BJ (cell line): ENCODE measurements around the gene XDH. TPM values are rescaled to one million over a fixed set of nuclear protein-coding genes. Genes with fewer than 3 reads are reported as not detected.

Experiments used
- CTCF ChIA-PET: fragments of 350-600 bp; formaldehyde crosslinking; extraction: SDS; loops from one replicate; lab custom pipeline; 2021; ENCODE audit warnings: antibody characterized with exemption, inconsistent platforms; lab: Yijun Ruan, JAX
- POLR2A ChIA-PET: fragments of 300-600 bp; sonication (Branson Sonifier 250); formaldehyde crosslinking; extraction: SDS; loops from one replicate; lab custom pipeline; 2021; ENCODE audit warnings: antibody characterized with exemption; lab: Charles Lee
- DNase-seq: peaks from one replicate; pipeline ENCODE4 v3.0.0-alpha.2; 2011; ENCODE audit warnings: low read depth
- H3K27me3 ChIP-seq: 2 replicates; pipeline ENCODE4 v1.6.0; 2011; ENCODE audit warnings: low read length; ENCODE audit not compliant: control insufficient read depth, insufficient read depth
- H3K36me3 ChIP-seq: 2 replicates; pipeline ENCODE4 v1.5.1; 2011; ENCODE audit warnings: low read length; ENCODE audit not compliant: control insufficient read depth, insufficient read depth
- H3K4me3 ChIP-seq: 2 replicates; pipeline ENCODE4 v1.5.1; 2011; ENCODE audit warnings: low read depth, mild to moderate bottlenecking, control low read depth, low read length
- CTCF ChIP-seq: IDR thresholded peaks from 2 replicates; pipeline ENCODE4 v1.5.1; 2011; ENCODE audit warnings: low read depth, mild to moderate bottlenecking, control low read depth, inconsistent platforms, low read length, moderate library complexity; ENCODE audit not compliant: insufficient read depth
- polyA plus RNA-seq: library from polyadenylated mRNA; depleted of rRNA; stranded (reverse); fragments of >200 nt; gene quantifications from 2 replicates; pipeline ENCODE4 v1.2.3, GENCODE V29; 2011

The XDH gene
- polyA plus RNA-seq, 1 experiment = 0.69 TPM

GRCh38 chr2:31318361-31319336, 95.9 kb downstream of the XDH start:
- no peak for TF ChIP-seq CTCF
- CTCF ChIA-PET = interaction anchor here (0.8 to 6.5 kb wide), 4 partner anchors 10 to 607 kb away, joined by 3 to 50 read pairs (median 6); partner anchors contain the start of gene EHD3
- POLR2A ChIA-PET = interaction anchor here (0.6 to 0.8 kb wide), 3 partner anchors 115 to 698 kb away, joined by 6 to 11 read pairs (median 8); no protein-coding TSS in a partner anchor
- no peak for DNase-seq
- H3K36me3 ChIP-seq = no peaks in the 10 kb centered on the region
- no peak overlapping the region for H3K4me3 ChIP-seq
- no peaks in the 10 kb centered on the region for H3K27me3 ChIP-seq

- ChIA-PET POLR2A (no interaction called here), CTCF (interaction anchor here (1.0 to 2.0 kb wide), 3 partner anchors 11 to 520 kb away, joined by 3 to 5 read pairs (median 5); no protein-coding TSS in a partner anchor)
- no peak for DNase-seq
- Histone ChIP-seq H3K27me3 (no peaks in the 10 kb centered on the region), H3K36me3 (no peaks in the 10 kb centered on the region), H3K4me3 (no peak overlapping the region)
- TF ChIP-seq CTCF = no peak
These were observed 97.1 kb downstream of the XDH start for GRCh38 chr2:31317396-31317795.

GRCh38 chr2:31314761-31315160, 99.8 kb downstream of the XDH start:
- no peak for DNase-seq
- no peaks in the 10 kb centered on the region for H3K27me3 ChIP-seq
- ChIA-PET CTCF (no interaction called here), POLR2A (no interaction called here)
- TF ChIP-seq CTCF = no peak
- no peaks in the 10 kb centered on the region for H3K36me3 ChIP-seq
- no peak overlapping the region for H3K4me3 ChIP-seq

GRCh38 chr2:31312898-31313297, 101.6 kb downstream of the XDH start:
- POLR2A ChIA-PET = no interaction called here
- DNase-seq = no peak
- Histone ChIP-seq H3K36me3 (no peaks in the 10 kb centered on the region), H3K27me3 (no peaks in the 10 kb centered on the region), H3K4me3 (no peak overlapping the region)
- CTCF ChIA-PET = interaction anchor here (0.9 to 1.7 kb wide), 3 partner anchors 20 to 91 kb away, joined by 3 to 6 read pairs (median 4); no protein-coding TSS in a partner anchor
- TF ChIP-seq CTCF = no peak

- CTCF ChIA-PET = interaction anchor here (0.7 kb wide), 1 partner anchor 8 kb away, joined by 3 read pairs; no protein-coding TSS in a partner anchor
- TF ChIP-seq CTCF = no peak
- Histone ChIP-seq H3K36me3 (no peaks in the 10 kb centered on the region), H3K27me3 (no peaks in the 10 kb centered on the region), H3K4me3 (no peak overlapping the region)
- DNase-seq = no peak
- POLR2A ChIA-PET = no interaction called here
These were observed 109.7 kb downstream of the XDH start for GRCh38 chr2:31304816-31305215.
